Measurements from ENCODE around the gene EHD3.
"Not testable (repeated sequence)": the region's sequence is repeated elsewhere in the genome, so short reads cannot be mapped to it uniquely, and the experiment has no call there.

The EHD3 gene

GRCh38 chr2:31254237-31255203, 20.6 kb downstream of the EHD3 start:
- no peak for DNase-seq (ENCODE audit: low read depth in 2 of 2)

- no peak for DNase-seq (ENCODE audit: low read depth in 2 of 2)
These were observed 22.1 kb downstream of the EHD3 start for GRCh38 chr2:31255911-31256571.

GRCh38 chr2:31256611-31257382, 22.8 kb downstream of the EHD3 start:
- DNase-seq (ENCODE audit: low read depth in 2 of 2), result no peak

GRCh38 chr2:31258351-31258750, 24.4 kb downstream of the EHD3 start:
- no peak for DNase-seq (ENCODE audit: low read depth in 2 of 2)

GRCh38 chr2:31259075-31259474, 25.1 kb downstream of the EHD3 start:
- DNase-seq (ENCODE audit: low read depth in 2 of 2), result no peak

GRCh38 chr2:31260870-31261269, 26.9 kb downstream of the EHD3 start:
- DNase-seq (ENCODE audit: low read depth in 2 of 2), result no peak

GRCh38 chr2:31263636-31264190, 29.8 kb downstream of the EHD3 start:
- no peak for DNase-seq (ENCODE audit: low read depth in 2 of 2)

GRCh38 chr2:31265234-31265633, 31.3 kb downstream of the EHD3 start:
- no peak for DNase-seq (ENCODE audit: low read depth in 2 of 2)

- DNase-seq (ENCODE audit: low read depth in 2 of 2), result no peak
These were observed 32.9 kb downstream of the EHD3 start for GRCh38 chr2:31266804-31267203.

GRCh38 chr2:31267437-31268120, 33.6 kb downstream of the EHD3 start:
- DNase-seq (ENCODE audit: low read depth in 2 of 2), result no peak

GRCh38 chr2:31268344-31268743, 34.4 kb downstream of the EHD3 start:
- no peak for DNase-seq (ENCODE audit: low read depth in 2 of 2)

GRCh38 chr2:31269087-31269486, 35.1 kb downstream of the EHD3 start:
- no peak for DNase-seq (ENCODE audit: low read depth in 2 of 2)

GRCh38 chr2:31270131-31270530, 36.2 kb downstream of the EHD3 start:
- DNase-seq (ENCODE audit: low read depth in 2 of 2), result no peak

- DNase-seq (ENCODE audit: low read depth in 2 of 2), result no peak
These were observed 36.9 kb downstream of the EHD3 start for GRCh38 chr2:31270822-31271231.

GRCh38 chr2:31271851-31272267, 37.9 kb downstream of the EHD3 start:
- DNase-seq (ENCODE audit: low read depth in 2 of 2), result no peak

GRCh38 chr2:31274401-31275075, 40.6 kb downstream of the EHD3 start:
- no peak for DNase-seq (ENCODE audit: low read depth in 2 of 2)

GRCh38 chr2:31275976-31276375, 42.0 kb downstream of the EHD3 start:
- no peak for DNase-seq (ENCODE audit: low read depth in 2 of 2)

- DNase-seq (ENCODE audit: low read depth in 2 of 2), result no peak
These were observed 43.7 kb downstream of the EHD3 start for GRCh38 chr2:31277621-31278020.

- DNase-seq (ENCODE audit: low read depth in 2 of 2), result no peak
These were observed 48.7 kb downstream of the EHD3 start for GRCh38 chr2:31282634-31283033.

- DNase-seq (ENCODE audit: low read depth in 2 of 2), result not testable (repeated sequence)
These were observed 49.4 kb downstream of the EHD3 start for GRCh38 chr2:31283193-31283919.

Measured in stimulated activated CD4-positive, alpha-beta T cell treated with anti-CD3 and anti-CD28 coated beads, Interleukin-1b, Interleukin-23, amount 100 ng/mL, for 1 hour (primary cell).